Measurements from ENCODE around the gene GPS2. TPM values are rescaled to one million over a fixed set of nuclear protein-coding genes. Genes with fewer than 3 reads are reported as not detected.
A peak's percentile ranks its signal among the peaks of the same experiment; 100 is the strongest.

The GPS2 gene
- total and polyA plus RNA-seq, 2 of the 4 experiments (the other 2 are of a cell fraction), result 36.2 to 50.9 TPM

- CTCF ChIA-PET, result interaction anchor here (0.9 kb wide), 1 partner anchor 10 kb away, joined by 3 read pairs; no protein-coding TSS in a partner anchor
- POLR2A ChIA-PET (ENCODE audit: unreplicated experiment), result no interaction called here
- H3K36me3 ChIP-seq (ENCODE audit: control insufficient read depth, insufficient read depth, low read length), result peaks cover 34% of the 10 kb centered on the region
Measured at GRCh38 chr17:7309628-7310027, 5.5 kb downstream of the GPS2 start.

More at GRCh38 chr17:7309628-7310027, 5.5 kb downstream of the GPS2 start:
- no TSS peak for BruUV-seq (replicated peaks)
- H3K4me2 ChIP-seq (ENCODE audit: low read depth, low read length), result no peak overlapping the region
- no peak overlapping the region for H4K8ac ChIP-seq (ENCODE audit: low read depth in 2 of 2, low read length in 2 of 2)
- H3K4ac ChIP-seq (ENCODE audit: low read depth, low read length), result no peak overlapping the region
- in situ Hi-C loops (cut with MboI; ENCODE audit: low sequenced_read_pairs) (loop anchor here (10.0 kb wide), 1 partner anchor 265 kb away; the partner anchor contains the start of gene SLC16A11), intact Hi-C loops (cut with micrococcal nuclease) (no loop called here), dilution Hi-C loops (cut with HindIII; ENCODE audit: low sequenced_read_pairs, unreplicated experiment) (no loop called here)
- no peak overlapping the region for H2BK120ac ChIP-seq (ENCODE audit: low read depth, low read length)
- no peak overlapping the region for H4K5ac ChIP-seq (ENCODE audit: low read depth, low read length)
- no peak overlapping the region for H4K91ac ChIP-seq (ENCODE audit: insufficient read depth, low read depth, low read length)
- peaks cover 13% of the 10 kb centered on the region for H3K9me1 ChIP-seq (ENCODE audit: insufficient read depth, low read length)
- H3K9me3 ChIP-seq (ENCODE audit: control insufficient read depth, insufficient read depth, low read length), result no peaks in the 10 kb centered on the region
- H2BK20ac ChIP-seq (ENCODE audit: low read depth, low read length), result no peak overlapping the region
- H2BK15ac ChIP-seq (ENCODE audit: low read depth, low read length), result no peak overlapping the region
- no peak overlapping the region for H3K27ac ChIP-seq (ENCODE audit: insufficient read depth, low read length)
- no peak overlapping the region for H3K14ac ChIP-seq (replicated peaks; ENCODE audit: low read depth, low read length)
- H2AFZ ChIP-seq (replicated peaks; ENCODE audit: low read length, poor library complexity), result no peak overlapping the region
- ATAC-seq (ENCODE audit: low read depth) (no peak), DNase-seq (no peak)
- no peak overlapping the region for H3K56ac ChIP-seq (ENCODE audit: extremely low read depth, insufficient read depth, low read length)
- no peak overlapping the region for H3K4me3 ChIP-seq (ENCODE audit: insufficient read depth, low read depth, low read length)
- no peak overlapping the region for H2AK5ac ChIP-seq (ENCODE audit: low read depth, low read length)
- peaks cover 62% of the 10 kb centered on the region for H4K20me1 ChIP-seq (ENCODE audit: insufficient read depth, low read length)
- H3K4me1 ChIP-seq (ENCODE audit: control insufficient read depth, insufficient read depth, low read length), result peaks cover 4% of the 10 kb centered on the region; the same call in 1 of the 2 replicates
- H3K27me3 ChIP-seq (ENCODE audit: control insufficient read depth, insufficient read depth, low read length), result no peaks in the 10 kb centered on the region
- WGBS, 2 experiments (ENCODE audit: extremely low coverage in 2 of 2, insufficient read length in 1 of 2), result 91% methylated on average over 10 of the region's 12 CpGs; no CpG with 5 or more reads in 1 of the 2 experiments
- no peak overlapping the region for H3K23ac ChIP-seq (ENCODE audit: low read depth, low read length)
- peaks cover 25 to 58% of the 10 kb centered on the region in 2 experiments for H3K79me1 ChIP-seq (ENCODE audit: low read depth in 1 of 2, low read length in 2 of 2)
- no peak overlapping the region for H2BK5ac ChIP-seq (ENCODE audit: low read depth, low read length, poor library complexity, severe bottlenecking)
- no peak overlapping the region for H3K18ac ChIP-seq (ENCODE audit: low read depth, low read length)
- TF ChIP-seq SMC3 (IDR thresholded peaks at IDR 0.05; ENCODE audit: low read depth, low read length) (no peak), CEBPB (IDR thresholded peaks at IDR 0.05; ENCODE audit: low read depth, low read length) (0 out of 2 replicates have a peak, but pooled peaks have one; percentile 19)
- H3K9ac ChIP-seq (ENCODE audit: low read depth, low read length), result no peak overlapping the region
- H2AK9ac ChIP-seq (replicated peaks; ENCODE audit: low read depth, low read length, poor library complexity), result no peak overlapping the region

Data from IMR-90 (cell line).